Natural killer cell (primary cell): Measurements from ENCODE around the gene MACROD2. TPM values are rescaled to one million over a fixed set of nuclear protein-coding genes. Genes with fewer than 3 reads are reported as not detected.

Experiments
- ATAC-seq, 3 donors: fragments of 150-1000 bp in 2 of 3; fragments of 200-7000 bp in 1 of 3; cut with Tn5 transposase; 1 replicate in 1 of 3; 2 replicates in 2 of 3; pipeline ENCODE4 v1.10.0; 2021; ENCODE audit warnings: mild to moderate bottlenecking in 2 of 3, moderate library complexity in 2 of 3
- DNase-seq, 2 donors: peaks; one replicate each; pipeline versions ENCODE4 v3.0.0 to v3.0.0-alpha.2; 2013 to 2021; ENCODE audit warnings: mixed read lengths in 1 of 2
- H3K27ac ChIP-seq: one replicate; pipeline ENCODE4 v1.5.1; 2013; ENCODE audit warnings: mild to moderate bottlenecking, low read length
- H3K27me3 ChIP-seq: one replicate; pipeline ENCODE4 v1.6.1; 2013; ENCODE audit warnings: low read length; ENCODE audit not compliant: control insufficient read depth, insufficient read depth
- H3K36me3 ChIP-seq: one replicate; pipeline ENCODE4 v1.6.1; 2013; ENCODE audit warnings: low read length; ENCODE audit not compliant: control insufficient read depth, insufficient read depth
- H3K4me1 ChIP-seq: one replicate; pipeline ENCODE4 v1.6.1; 2013; ENCODE audit warnings: low read length; ENCODE audit not compliant: control insufficient read depth, insufficient read depth
- H3K4me3 ChIP-seq: one replicate; pipeline ENCODE4 v1.5.1; 2013; ENCODE audit warnings: low read length
- H3K9me3 ChIP-seq: one replicate; pipeline ENCODE4 v1.6.1; 2013; ENCODE audit warnings: low read length; ENCODE audit not compliant: control insufficient read depth, insufficient read depth
- H3K27ac Mint-ChIP-seq, 2 donors: one replicate each; pipeline ENCODE4 v1.8.0; 2022; ENCODE audit warnings: mild to moderate bottlenecking in 2 of 2, mixed read lengths in 2 of 2, moderate library complexity in 1 of 2
- H3K27me3 Mint-ChIP-seq, 2 donors: one replicate each; pipeline ENCODE4 v1.8.0; 2022; ENCODE audit warnings: low read depth in 2 of 2, mixed read lengths in 2 of 2
- H3K36me3 Mint-ChIP-seq: one replicate; pipeline ENCODE4 v1.8.0; 2022; ENCODE audit warnings: mixed read lengths
- H3K4me1 Mint-ChIP-seq, 2 donors: one replicate each; pipeline ENCODE4 v1.8.0; 2022; ENCODE audit warnings: mixed read lengths in 2 of 2
- H3K4me3 Mint-ChIP-seq: one replicate; pipeline ENCODE4 v1.8.0; 2022; ENCODE audit warnings: mild to moderate bottlenecking, moderate library complexity, mixed read lengths
- H3K9me3 Mint-ChIP-seq, 2 donors: one replicate each; pipeline ENCODE4 v1.8.0; 2022; ENCODE audit warnings: mixed read lengths in 2 of 2
- WGBS: methylation state at CpG from one replicate; pipeline ENCODE4 v1.1.7; 2013; ENCODE audit warnings: missing lambda C conversion rate; ENCODE audit not compliant: insufficient coverage; 5-methylcytosine and 5-hydroxymethylcytosine counted together
- intact Hi-C: fragments of 100-400 bp; cut with micrococcal nuclease; formaldehyde crosslinking; loops from one replicate; pipeline ENCODE4 v1.14.2; 2022
- total RNA-seq, 4 donors: library from RNA; stranded (reverse); fragments of 120-200 nt in 1 of 4; gene quantifications; one replicate each; pipeline versions ENCODE4 v1.2.3 to v1.2.4, GENCODE V29; 2013 to 2022
- TF ChIP-seq, protein P1 (sequence below): fragments of 200-600 bp; IDR thresholded peaks from one replicate; pipeline ENCODE4 v1.8.0; 2022; ENCODE audit warnings: antibody characterized with exemption

Gene MACROD2
- total RNA-seq, 3 donors from 2014 or later (not counting 1 experiment from before 2014, with no cell fraction given), result 0.19 to 0.88 TPM; not detected in 1

DNA sequence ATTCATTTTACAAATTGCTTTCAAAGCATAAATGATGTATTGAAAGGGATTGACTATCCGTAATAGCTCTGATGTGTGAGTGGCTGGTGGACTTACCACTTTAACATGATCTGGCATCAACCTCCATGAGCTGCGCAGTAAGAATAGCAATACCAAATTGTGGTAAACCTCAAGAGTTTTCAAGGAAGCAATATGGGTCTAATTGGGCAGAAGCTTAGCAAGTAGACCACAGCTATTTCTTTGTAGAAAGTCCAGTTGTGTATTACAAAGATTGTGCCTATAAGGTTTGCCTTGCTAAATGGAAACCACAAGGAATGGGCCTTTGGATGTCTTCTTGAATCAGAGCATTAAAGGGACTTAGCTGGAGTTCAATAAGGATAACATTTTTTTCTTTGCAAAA is 1841.3 kb downstream of the MACROD2 start:
- H3K27ac Mint-ChIP-seq, result no peak overlapping the region
- no peaks in the 10 kb centered on the region for H3K9me3 Mint-ChIP-seq
- peaks cover 16 to 18% of the 10 kb centered on the region in 2 donors for H3K4me1 Mint-ChIP-seq
- no peak overlapping the region for H3K4me3 Mint-ChIP-seq
- WGBS, result 16% methylated on average over 2 of the region's 2 CpGs
- ATAC-seq, result peak in 1 of 3 donors; percentile 57
- Histone ChIP-seq H3K27ac (no peak overlapping the region), H3K36me3 (no peaks in the 10 kb centered on the region), H3K4me3 (no peak overlapping the region), H3K9me3 (no peaks in the 10 kb centered on the region), H3K4me1 (no peaks in the 10 kb centered on the region), H3K27me3 (peaks cover 5% of the 10 kb centered on the region)
- H3K27me3 Mint-ChIP-seq, result peaks cover 0 to 4% of the 10 kb centered on the region in 2 donors
- H3K36me3 Mint-ChIP-seq, result no peaks in the 10 kb centered on the region
- intact Hi-C loops, result no loop called here
- no peak for DNase-seq
- TF ChIP-seq, protein P1, sequence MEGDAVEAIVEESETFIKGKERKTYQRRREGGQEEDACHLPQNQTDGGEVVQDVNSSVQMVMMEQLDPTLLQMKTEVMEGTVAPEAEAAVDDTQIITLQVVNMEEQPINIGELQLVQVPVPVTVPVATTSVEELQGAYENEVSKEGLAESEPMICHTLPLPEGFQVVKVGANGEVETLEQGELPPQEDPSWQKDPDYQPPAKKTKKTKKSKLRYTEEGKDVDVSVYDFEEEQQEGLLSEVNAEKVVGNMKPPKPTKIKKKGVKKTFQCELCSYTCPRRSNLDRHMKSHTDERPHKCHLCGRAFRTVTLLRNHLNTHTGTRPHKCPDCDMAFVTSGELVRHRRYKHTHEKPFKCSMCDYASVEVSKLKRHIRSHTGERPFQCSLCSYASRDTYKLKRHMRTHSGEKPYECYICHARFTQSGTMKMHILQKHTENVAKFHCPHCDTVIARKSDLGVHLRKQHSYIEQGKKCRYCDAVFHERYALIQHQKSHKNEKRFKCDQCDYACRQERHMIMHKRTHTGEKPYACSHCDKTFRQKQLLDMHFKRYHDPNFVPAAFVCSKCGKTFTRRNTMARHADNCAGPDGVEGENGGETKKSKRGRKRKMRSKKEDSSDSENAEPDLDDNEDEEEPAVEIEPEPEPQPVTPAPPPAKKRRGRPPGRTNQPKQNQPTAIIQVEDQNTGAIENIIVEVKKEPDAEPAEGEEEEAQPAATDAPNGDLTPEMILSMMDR, result no peak

DNA sequence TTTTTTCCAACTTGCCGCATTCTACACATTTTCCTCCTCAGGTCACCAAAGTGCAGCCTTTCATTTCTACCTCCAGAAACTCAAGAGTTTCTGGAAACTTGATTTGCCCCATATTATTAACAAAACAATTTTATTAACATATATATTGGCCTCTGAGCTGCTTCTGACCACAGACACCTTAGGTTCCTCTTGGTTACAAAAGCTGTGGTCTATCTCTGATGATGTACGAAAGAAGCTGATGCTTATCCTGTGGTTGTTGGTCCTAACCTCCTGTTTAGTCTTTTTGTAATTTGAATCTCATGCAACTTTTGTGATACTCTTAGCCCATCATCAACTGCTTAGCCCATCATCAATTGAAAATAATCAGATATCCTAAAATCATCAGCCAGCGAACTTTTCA is 1842.2 kb downstream of the MACROD2 start:
- no peak for DNase-seq
- no peak overlapping the region for H3K4me3 ChIP-seq
- peak in 1 of 3 donors; percentile 54 for ATAC-seq
- no peak overlapping the region for H3K27ac ChIP-seq
- no peaks in the 10 kb centered on the region for H3K9me3 ChIP-seq
- Mint-ChIP-seq H3K27me3 (peaks cover 0 to 4% of the 10 kb centered on the region in 2 donors), H3K9me3 (no peaks in the 10 kb centered on the region), H3K4me3 (no peak overlapping the region), H3K27ac (no peak overlapping the region), H3K4me1 (peaks cover 16 to 18% of the 10 kb centered on the region in 2 donors), H3K36me3 (no peaks in the 10 kb centered on the region)
- no peaks in the 10 kb centered on the region for H3K36me3 ChIP-seq
- peaks cover 5% of the 10 kb centered on the region for H3K27me3 ChIP-seq
- H3K4me1 ChIP-seq, result no peaks in the 10 kb centered on the region
- WGBS, result 65% methylated on average over 3 of the region's 3 CpGs
- intact Hi-C loops, result no loop called here
- TF ChIP-seq, protein P1, result no peak

DNA sequence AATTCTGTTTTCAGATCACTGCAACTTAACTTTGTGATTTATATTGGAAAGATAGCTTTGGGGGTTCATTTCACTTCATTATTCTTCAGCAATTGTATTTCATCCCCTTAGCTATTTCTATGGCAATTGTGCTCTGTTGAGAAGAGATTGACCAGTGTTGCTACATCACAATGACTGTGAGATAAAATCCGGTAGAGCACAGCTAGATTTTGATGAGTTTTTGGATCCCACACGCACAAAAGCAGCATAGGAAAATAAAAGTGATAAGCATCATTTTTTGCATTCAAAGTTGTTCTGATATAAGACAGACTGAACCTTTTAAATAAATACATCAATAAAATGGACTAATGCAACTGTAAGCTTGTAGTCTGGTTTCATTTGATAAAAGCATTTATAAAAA is 1843.2 kb downstream of the MACROD2 start:
- no peaks in the 10 kb centered on the region for H3K9me3 Mint-ChIP-seq
- peaks cover under 1 to 4% of the 10 kb centered on the region in 2 donors for H3K27me3 Mint-ChIP-seq
- H3K27me3 ChIP-seq, result peaks cover 5% of the 10 kb centered on the region
- intact Hi-C loops, result no loop called here
- no peaks in the 10 kb centered on the region for H3K4me1 ChIP-seq
- no peak overlapping the region for H3K27ac ChIP-seq
- TF ChIP-seq, protein P1, result no peak
- no peak overlapping the region for H3K4me3 ChIP-seq
- 85% methylated on average over 2 of the region's 2 CpGs for WGBS
- no peaks in the 10 kb centered on the region for H3K36me3 Mint-ChIP-seq
- DNase-seq, result no peak
- H3K9me3 ChIP-seq, result no peaks in the 10 kb centered on the region
- ATAC-seq, result no peak
- H3K36me3 ChIP-seq, result no peaks in the 10 kb centered on the region
- no peak overlapping the region for H3K4me3 Mint-ChIP-seq
- peaks cover 16 to 18% of the 10 kb centered on the region in 2 donors for H3K4me1 Mint-ChIP-seq
- H3K27ac Mint-ChIP-seq, result no peak overlapping the region

DNA sequence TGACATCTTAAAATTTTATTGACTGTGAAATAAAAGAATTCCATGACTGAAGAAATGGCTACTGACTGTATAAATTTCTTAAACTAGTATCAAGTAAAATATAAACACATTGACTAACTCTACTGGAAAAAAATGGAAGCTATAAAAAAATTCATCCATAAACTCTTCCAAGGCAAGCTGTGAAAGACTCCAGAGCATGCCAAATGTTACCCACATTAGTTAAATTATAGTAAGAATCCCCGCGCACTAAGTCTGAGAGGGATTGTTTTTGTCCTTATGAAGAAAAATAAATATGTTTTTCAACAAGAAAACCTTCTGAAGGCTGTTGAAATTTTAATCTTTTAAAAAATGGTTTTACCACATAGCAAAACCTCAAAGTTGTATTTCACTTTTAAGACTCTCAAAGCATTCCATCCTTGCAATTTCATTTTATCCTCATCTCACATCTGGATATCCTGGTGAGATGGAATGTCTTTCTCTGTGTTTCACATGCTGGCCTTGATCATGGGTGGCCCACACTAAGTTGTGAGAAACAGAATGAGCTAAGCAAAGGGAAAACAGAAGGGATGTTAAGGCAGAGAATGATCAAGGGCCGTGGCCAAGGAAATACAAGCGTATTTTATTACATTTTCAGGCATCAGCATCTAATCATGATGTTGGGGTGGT is 1845.5 kb downstream of the MACROD2 start:
- Histone ChIP-seq H3K4me3 (no peak overlapping the region), H3K36me3 (no peaks in the 10 kb centered on the region), H3K27ac (no peak overlapping the region), H3K27me3 (peaks cover 5% of the 10 kb centered on the region), H3K4me1 (no peaks in the 10 kb centered on the region), H3K9me3 (no peaks in the 10 kb centered on the region)
- Mint-ChIP-seq H3K4me3 (no peak overlapping the region), H3K36me3 (no peaks in the 10 kb centered on the region), H3K27ac (no peak overlapping the region), H3K9me3 (no peaks in the 10 kb centered on the region), H3K27me3 (peaks cover 0 to 9% of the 10 kb centered on the region in 2 donors), H3K4me1 (peaks cover 16 to 18% of the 10 kb centered on the region in 2 donors)
- WGBS, result 77% methylated on average over 2 of the region's 4 CpGs
- no peak for DNase-seq
- intact Hi-C loops, result no loop called here
- TF ChIP-seq, protein P1, result no peak
- no peak for ATAC-seq
